OCI-LY1 (cell line): ENCODE results near the gene BRD3OS.
A peak's percentile ranks its signal among the peaks of the same experiment; 100 is the strongest.

Experiments used
- H2AFZ ChIP-seq: fragments of 200-600 bp; sonication (generic), shearing (Covaris generic); 2 replicates; pipeline ENCODE4 v1.6.0; 2014; ENCODE audit warnings: antibody characterized with exemption, mild to moderate bottlenecking, low read length
- H3F3A ChIP-seq: fragments of 200-600 bp; sonication (generic), shearing (Covaris generic); 2 replicates; pipeline ENCODE4 v1.6.0; 2014; ENCODE audit warnings: mild to moderate bottlenecking, antibody characterized with exemption, low read length, moderate library complexity; ENCODE audit not compliant: insufficient read depth
- H3K27ac ChIP-seq: fragments of 200-600 bp; sonication (generic); 2 replicates; pipeline ENCODE4 v1.5.1; 2014; ENCODE audit warnings: low read length, mixed run types, mild to moderate bottlenecking, low read depth; ENCODE audit not compliant: poor library complexity, severe bottlenecking
- H3K27me3 ChIP-seq: fragments of 200-600 bp; sonication (generic); 2 replicates; pipeline ENCODE4 v1.6.0; 2014; ENCODE audit warnings: antibody characterized with exemption, mild to moderate bottlenecking, low read length, moderate library complexity; ENCODE audit not compliant: insufficient read depth
- H3K36me3 ChIP-seq: fragments of 200-600 bp; sonication (generic); 2 replicates; pipeline ENCODE4 v1.6.1; 2014; ENCODE audit warnings: mild to moderate bottlenecking, antibody characterized with exemption, low read length, moderate library complexity, mixed read lengths; ENCODE audit not compliant: insufficient read depth
- H3K4me1 ChIP-seq: fragments of 200-600 bp; sonication (generic); 2 replicates; pipeline ENCODE4 v1.5.1; 2014; ENCODE audit warnings: mild to moderate bottlenecking, low read length, moderate library complexity; ENCODE audit not compliant: insufficient read depth, severe bottlenecking
- H3K4me2 ChIP-seq: fragments of 200-600 bp; sonication (generic), shearing (Covaris generic); 2 replicates; pipeline ENCODE4 v1.6.1; 2014; ENCODE audit warnings: low read length
- H3K4me3 ChIP-seq: fragments of 200-600 bp; sonication (generic); 2 replicates; pipeline ENCODE4 v1.5.1; 2014; ENCODE audit warnings: low read length, low read depth, mild to moderate bottlenecking, mixed read lengths; ENCODE audit not compliant: poor library complexity, severe bottlenecking
- H3K79me2 ChIP-seq: fragments of 200-600 bp; shearing (Covaris generic); 2 replicates; pipeline ENCODE4 v1.6.1; 2016; ENCODE audit warnings: mixed run types, low read length, mixed read lengths; ENCODE audit not compliant: insufficient read depth
- H3K9ac ChIP-seq: fragments of 200-600 bp; sonication (generic), shearing (Covaris generic); 2 replicates; pipeline ENCODE4 v1.6.1; 2014; ENCODE audit warnings: mild to moderate bottlenecking, low read length, mixed read lengths
- H3K9me2 ChIP-seq: fragments of 200-600 bp; sonication (generic), shearing (Covaris generic); 2 replicates; pipeline ENCODE4 v1.6.1; 2014; ENCODE audit warnings: low read depth, mild to moderate bottlenecking, low read length, mixed read lengths
- H3K9me3 ChIP-seq: fragments of 200-600 bp; shearing (Covaris generic); 2 replicates; pipeline ENCODE4 v1.6.1; 2014; ENCODE audit warnings: low read length, mixed read lengths
- H4K20me1 ChIP-seq: fragments of 200-600 bp; sonication (generic), shearing (Covaris generic); 2 replicates; pipeline ENCODE4 v1.6.0; 2016; ENCODE audit warnings: mild to moderate bottlenecking, low read length; ENCODE audit not compliant: insufficient read depth
- EZH2 ChIP-seq: fragments of 200-600 bp; sonication (generic), shearing (Covaris generic); IDR thresholded peaks from 2 replicates; pipeline ENCODE4 v1.8.0; 2017; ENCODE audit warnings: borderline replicate concordance, mixed run types, mild to moderate bottlenecking, antibody characterized with exemption, low read length, moderate library complexity, mixed read lengths
- TF ChIP-seq, protein P1 (sequence below): fragments of 200-600 bp; sonication (generic), shearing (Covaris generic); IDR thresholded peaks from 2 replicates; pipeline ENCODE4 v1.5.1; 2017; ENCODE audit warnings: mild to moderate bottlenecking, antibody characterized with exemption, low read length, moderate library complexity, mixed read lengths

The BRD3OS gene

DNA sequence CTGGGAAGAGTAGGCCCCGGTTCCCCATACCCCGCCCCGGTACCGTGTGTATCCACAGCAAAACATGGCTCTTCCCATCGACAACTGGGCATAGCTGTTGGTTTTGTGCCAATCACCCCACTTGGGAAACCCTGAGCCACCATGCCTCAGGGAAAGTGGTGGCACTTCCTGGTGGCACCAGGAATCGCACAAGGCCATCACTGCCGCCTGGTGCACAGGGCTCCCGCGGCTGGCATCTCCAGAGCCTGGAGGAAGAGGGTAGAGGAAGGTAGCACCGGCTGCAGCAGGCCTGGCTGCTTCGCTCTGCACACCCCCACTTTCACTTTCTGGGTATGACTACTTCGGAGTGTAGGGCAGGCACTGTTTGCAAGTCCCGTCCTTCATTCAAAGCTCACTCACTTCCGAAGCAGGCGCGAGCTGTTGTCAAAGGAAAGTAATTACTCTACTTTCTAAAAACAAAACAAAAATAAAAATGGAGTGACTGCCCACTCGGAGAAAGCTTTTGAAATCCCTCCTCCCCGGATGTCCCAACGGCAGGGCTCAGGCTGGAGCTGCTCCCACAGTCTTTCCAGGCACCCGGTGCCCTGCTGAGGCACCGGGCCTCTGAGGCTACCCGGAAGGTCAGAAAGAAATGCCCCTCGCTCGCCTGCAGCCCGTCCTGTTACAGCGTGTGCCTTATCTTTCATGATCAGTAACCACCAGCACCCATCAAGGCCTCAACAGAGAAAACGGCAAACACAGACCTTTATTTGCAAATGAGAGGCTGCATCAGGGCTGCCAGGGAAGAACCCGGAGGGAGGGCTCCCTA lies 40.5 kb downstream of the BRD3OS start:
- Histone ChIP-seq H3K79me2 (no peaks in the 10 kb centered on the region), H3K4me2 (peak overlapping the region; percentile 93), H4K20me1 (no peaks in the 10 kb centered on the region), H3K36me3 (no peaks in the 10 kb centered on the region), H3K9ac (peak overlapping the region; percentile 74; the same call in 1 of the 2 replicates), H3K4me1 (peaks cover 15% of the 10 kb centered on the region), H3K4me3 (peak overlapping the region; percentile 80), H3K27me3 (peaks cover 16% of the 10 kb centered on the region), H3F3A (no peaks in the 10 kb centered on the region), H2AFZ (no peak overlapping the region), H3K9me2 (no peaks in the 10 kb centered on the region), H3K9me3 (no peaks in the 10 kb centered on the region), H3K27ac (no peak overlapping the region)
- no peak for TF ChIP-seq EZH2
- TF ChIP-seq, protein P1, sequence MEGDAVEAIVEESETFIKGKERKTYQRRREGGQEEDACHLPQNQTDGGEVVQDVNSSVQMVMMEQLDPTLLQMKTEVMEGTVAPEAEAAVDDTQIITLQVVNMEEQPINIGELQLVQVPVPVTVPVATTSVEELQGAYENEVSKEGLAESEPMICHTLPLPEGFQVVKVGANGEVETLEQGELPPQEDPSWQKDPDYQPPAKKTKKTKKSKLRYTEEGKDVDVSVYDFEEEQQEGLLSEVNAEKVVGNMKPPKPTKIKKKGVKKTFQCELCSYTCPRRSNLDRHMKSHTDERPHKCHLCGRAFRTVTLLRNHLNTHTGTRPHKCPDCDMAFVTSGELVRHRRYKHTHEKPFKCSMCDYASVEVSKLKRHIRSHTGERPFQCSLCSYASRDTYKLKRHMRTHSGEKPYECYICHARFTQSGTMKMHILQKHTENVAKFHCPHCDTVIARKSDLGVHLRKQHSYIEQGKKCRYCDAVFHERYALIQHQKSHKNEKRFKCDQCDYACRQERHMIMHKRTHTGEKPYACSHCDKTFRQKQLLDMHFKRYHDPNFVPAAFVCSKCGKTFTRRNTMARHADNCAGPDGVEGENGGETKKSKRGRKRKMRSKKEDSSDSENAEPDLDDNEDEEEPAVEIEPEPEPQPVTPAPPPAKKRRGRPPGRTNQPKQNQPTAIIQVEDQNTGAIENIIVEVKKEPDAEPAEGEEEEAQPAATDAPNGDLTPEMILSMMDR: no peak

DNA sequence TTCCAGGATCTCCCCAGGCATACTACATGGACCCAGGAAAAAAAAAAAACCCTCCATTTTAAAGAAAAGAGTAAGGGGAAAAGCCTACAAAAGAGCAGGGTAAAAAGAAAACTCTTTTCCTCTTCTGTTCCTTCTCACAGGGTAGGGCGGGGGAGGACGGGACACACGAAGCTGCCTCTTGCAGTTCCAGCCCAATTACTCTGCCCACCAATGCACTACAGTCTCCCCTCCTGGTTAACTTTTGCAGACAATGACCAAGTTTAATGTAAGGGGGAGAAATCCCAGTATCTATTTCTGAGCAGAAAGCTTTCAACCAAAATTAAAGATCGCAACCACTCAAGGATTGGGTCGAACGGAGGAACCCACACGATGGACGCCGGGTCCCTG lies 41.2 kb downstream of the BRD3OS start:
- peaks cover 22% of the 10 kb centered on the region for H3K27me3 ChIP-seq
- peaks cover 15% of the 10 kb centered on the region for H3K4me1 ChIP-seq

DNA sequence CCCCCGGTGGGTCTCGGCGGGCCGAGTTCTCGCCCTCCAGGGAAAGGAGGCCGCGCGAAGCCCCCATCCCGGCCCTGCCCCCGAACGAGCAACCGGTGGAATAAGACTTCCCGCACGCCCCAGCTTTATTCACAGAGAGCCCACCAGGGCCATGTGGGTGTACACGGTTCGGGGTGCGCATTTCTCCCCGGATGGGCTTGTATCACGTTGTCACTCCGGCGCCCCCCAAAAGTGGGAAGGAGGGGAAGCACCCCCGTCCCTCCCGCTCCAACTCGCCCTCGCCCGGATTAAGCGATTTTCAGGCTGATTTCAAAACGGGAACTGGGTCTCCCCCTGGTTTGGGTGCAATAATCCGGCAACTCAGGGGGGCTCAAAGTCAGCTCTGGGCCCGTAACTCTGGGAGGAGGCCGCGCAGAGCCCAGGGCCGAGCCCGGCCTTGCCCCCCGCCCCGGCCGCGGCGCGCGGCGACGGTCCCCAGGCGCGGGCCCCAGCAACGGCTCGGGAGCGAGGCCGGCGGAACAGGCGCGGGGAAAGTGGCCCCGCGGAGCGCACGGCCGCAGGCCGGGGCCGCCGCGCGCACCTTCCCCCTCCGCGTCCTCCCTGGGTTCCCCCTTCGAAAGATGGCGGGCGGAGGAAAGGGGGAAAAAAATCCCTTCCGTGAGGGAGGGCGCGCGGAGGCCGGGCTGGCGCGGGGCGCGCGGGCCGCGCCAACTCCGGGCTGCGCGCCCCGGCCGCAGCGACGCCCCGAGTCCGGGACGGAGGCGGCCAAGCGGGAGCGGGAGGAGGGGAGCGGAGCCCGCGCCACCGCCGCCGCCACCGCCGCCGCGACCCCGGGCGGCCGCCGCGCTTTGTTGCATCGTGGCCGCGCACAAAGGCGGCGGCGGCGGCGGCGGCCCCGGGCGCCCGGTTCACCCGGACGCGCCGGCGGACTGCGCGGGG lies 41.9 kb downstream of the BRD3OS start:
- H3K4me2 ChIP-seq: peak overlapping the region; percentile 93
- H3K9me3 ChIP-seq: no peaks in the 10 kb centered on the region
- H3K27ac ChIP-seq: no peak overlapping the region
- peaks cover 15% of the 10 kb centered on the region for H3K4me1 ChIP-seq
- no peaks in the 10 kb centered on the region for H3K79me2 ChIP-seq
- H3K9ac ChIP-seq: peak overlapping the region; percentile 74
- H4K20me1 ChIP-seq: no peaks in the 10 kb centered on the region
- no peaks in the 10 kb centered on the region for H3K9me2 ChIP-seq
- no peak overlapping the region for H2AFZ ChIP-seq
- H3F3A ChIP-seq: no peaks in the 10 kb centered on the region
- no peak for TF ChIP-seq EZH2
- TF ChIP-seq, protein P1: no peak
- peak overlapping the region; percentile 80 for H3K4me3 ChIP-seq
- H3K27me3 ChIP-seq: peaks cover 25% of the 10 kb centered on the region
- no peaks in the 10 kb centered on the region for H3K36me3 ChIP-seq

More for the DNA sequence above, 41.2 kb downstream of the BRD3OS start:
- TF ChIP-seq, protein P1: no peak
- TF ChIP-seq EZH2: no peak
- H3K9me2 ChIP-seq: no peaks in the 10 kb centered on the region
- H3K9ac ChIP-seq: peak overlapping the region; percentile 74; the same call in 1 of the 2 replicates
- H3K9me3 ChIP-seq: no peaks in the 10 kb centered on the region
- H3F3A ChIP-seq: no peaks in the 10 kb centered on the region
- H3K4me3 ChIP-seq: peak overlapping the region; percentile 80
- no peaks in the 10 kb centered on the region for H4K20me1 ChIP-seq
- H3K36me3 ChIP-seq: no peaks in the 10 kb centered on the region
- no peak overlapping the region for H2AFZ ChIP-seq
- H3K4me2 ChIP-seq: peak overlapping the region; percentile 93
- H3K79me2 ChIP-seq: no peaks in the 10 kb centered on the region
- H3K27ac ChIP-seq: no peak overlapping the region
